HG03442 (cell line): Measurements from ENCODE around the gene GIT2.
A peak's percentile ranks its signal among the peaks of the same experiment; 100 is the strongest.
"Not testable (repeated sequence)": the region's sequence is repeated elsewhere in the genome, so short reads cannot be mapped to it uniquely, and the experiment has no call there.

Source experiments
- ATAC-seq: cut with Tn5 transposase; IDR thresholded peaks from one replicate; pipeline ENCODE4 v1.9.1; 2021; ENCODE audit warnings: mild to moderate bottlenecking, moderate library complexity; ENCODE audit not compliant: unreplicated experiment

The GIT2 gene, protein sequence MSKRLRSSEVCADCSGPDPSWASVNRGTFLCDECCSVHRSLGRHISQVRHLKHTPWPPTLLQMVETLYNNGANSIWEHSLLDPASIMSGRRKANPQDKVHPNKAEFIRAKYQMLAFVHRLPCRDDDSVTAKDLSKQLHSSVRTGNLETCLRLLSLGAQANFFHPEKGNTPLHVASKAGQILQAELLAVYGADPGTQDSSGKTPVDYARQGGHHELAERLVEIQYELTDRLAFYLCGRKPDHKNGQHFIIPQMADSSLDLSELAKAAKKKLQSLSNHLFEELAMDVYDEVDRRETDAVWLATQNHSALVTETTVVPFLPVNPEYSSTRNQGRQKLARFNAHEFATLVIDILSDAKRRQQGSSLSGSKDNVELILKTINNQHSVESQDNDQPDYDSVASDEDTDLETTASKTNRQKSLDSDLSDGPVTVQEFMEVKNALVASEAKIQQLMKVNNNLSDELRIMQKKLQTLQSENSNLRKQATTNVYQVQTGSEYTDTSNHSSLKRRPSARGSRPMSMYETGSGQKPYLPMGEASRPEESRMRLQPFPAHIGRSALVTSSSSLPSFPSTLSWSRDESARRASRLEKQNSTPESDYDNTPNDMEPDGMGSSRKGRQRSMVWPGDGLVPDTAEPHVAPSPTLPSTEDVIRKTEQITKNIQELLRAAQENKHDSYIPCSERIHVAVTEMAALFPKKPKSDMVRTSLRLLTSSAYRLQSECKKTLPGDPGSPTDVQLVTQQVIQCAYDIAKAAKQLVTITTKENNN

DNA sequence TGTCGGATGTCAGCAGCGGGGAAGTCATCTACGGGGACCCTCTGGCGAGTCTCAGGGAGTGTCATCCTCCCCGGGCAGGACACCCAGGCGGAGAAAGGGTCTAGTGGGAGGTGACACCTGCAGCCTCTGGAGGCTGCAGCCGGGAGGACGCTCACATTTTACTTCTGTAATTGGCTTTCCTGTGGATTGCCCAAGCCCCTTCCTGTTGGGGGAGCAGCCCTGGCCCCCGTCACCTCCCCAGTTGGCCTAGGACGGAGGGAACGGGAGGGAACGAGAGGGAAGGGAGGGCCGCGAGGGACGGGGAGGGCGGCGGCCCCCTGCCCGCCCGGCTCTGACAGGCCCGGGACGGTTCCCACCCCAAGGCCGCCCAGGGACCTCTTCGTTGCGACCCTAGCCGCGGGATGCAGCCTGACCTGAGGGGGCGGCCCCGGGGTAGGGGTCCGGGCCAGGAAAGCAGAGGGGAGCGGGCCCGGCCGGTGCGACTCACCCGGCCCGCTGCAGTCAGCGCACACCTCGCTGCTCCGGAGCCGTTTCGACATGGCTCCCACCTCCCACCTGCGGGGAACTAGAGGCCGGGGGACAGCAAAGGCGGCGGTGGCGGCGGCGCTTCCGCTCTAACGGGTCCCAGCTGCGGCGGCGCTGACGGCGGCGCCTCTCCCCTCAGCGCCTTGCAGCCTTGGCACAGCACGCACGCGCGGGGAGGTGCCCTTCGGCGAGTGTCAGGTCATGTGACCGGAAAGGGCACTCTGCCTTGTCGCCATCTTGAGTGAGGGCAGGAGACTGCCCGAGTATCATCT lies at the start of gene GIT2:
Gene GIT2 (minus strand): TSS at position 683 of the 797 bp plus-strand sequence. CDS start 144 bp downstream, at position 539.
- ATAC-seq: peak; percentile 59

DNA sequence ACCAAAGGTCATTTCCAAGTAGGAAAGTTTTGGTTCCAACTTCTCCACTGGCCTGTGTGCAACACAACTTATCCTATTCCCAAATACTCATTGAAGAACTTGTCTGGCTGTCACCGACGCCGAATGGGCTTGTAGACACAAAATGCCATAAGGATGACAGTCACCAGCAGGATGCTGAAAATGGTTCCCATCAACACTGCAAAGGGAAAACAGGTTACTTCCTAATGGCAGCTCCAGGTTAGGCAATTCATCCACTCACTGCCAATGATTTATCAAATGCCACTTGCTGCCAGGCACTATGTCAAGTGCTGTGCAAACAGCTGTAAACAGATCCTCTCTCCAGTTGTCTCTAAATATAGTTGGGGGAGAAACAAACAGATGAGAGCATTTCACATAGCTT lies 46.1 kb upstream of the GIT2 start:
- no peak for ATAC-seq

DNA sequence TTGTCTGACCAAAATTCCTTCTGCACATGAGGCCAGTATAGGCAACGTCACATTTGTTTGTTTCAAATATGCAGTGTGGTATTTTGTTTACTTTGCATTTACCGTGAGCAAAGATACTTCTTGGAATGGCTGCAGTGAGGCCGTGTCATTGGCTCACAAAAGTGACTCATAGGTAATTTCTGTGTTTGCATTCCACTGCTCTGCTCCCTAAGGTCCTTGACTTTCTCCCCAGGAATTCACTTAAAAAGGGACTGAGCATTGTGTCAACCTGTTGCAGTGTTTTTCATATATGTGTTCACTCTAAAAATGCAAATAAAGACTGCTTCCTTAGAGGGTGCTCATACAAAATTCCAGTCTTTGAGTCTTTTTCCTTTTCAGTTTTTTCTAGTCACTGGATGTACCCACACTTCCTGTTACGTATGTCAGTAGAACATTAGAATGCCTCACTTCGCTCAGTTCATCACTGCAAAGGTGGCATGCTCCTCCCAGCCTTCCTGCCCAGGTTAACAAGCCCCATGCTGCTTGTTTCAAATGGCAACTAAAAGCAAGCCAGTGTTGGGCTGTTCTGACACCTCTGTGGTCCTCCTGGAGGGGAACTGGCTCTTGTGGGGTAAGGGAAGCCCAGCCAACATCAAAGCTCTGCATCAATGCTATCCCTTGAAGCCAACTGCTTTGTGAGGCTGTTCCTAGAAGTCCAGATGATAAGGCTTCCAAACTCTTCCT lies 43.1 kb upstream of the GIT2 start:
- no peak for ATAC-seq

DNA sequence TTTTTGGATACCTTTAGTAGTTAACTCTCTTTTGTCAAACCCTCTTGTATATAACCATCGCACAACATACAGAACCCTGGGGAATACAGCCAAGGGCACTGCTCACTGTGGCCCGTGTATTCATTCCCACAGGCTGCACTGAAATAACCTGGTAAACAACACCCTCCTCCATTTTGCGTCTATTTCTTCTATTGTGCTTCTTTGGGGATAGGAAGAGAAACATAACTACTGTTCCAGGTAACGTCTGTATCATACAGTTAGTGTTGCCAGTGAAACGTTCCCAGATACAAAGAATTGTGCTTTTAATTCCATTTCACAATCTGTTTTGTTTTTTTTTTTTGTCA lies 42.5 kb upstream of the GIT2 start:
- no peak for ATAC-seq

DNA sequence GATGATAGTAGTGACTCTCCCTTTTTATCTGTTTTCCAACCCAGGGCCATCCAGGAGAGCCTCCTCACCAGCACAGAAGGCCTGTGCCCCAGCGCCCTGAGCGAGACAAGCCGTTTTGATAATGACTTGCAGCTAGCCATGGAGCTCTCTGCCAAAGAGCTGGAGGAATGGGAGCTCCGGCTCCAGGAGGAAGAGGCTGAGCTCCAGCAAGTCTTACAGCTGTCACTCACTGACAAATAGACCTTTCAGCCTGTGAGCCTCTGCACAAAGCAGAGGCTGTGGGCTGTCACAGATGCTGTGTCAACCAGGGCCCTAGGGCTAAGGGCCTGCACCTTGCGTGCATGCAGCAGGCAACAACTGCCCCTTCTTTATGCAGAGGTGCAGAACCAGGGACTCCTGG lies 41.1 kb upstream of the GIT2 start:
- no peak for ATAC-seq

DNA sequence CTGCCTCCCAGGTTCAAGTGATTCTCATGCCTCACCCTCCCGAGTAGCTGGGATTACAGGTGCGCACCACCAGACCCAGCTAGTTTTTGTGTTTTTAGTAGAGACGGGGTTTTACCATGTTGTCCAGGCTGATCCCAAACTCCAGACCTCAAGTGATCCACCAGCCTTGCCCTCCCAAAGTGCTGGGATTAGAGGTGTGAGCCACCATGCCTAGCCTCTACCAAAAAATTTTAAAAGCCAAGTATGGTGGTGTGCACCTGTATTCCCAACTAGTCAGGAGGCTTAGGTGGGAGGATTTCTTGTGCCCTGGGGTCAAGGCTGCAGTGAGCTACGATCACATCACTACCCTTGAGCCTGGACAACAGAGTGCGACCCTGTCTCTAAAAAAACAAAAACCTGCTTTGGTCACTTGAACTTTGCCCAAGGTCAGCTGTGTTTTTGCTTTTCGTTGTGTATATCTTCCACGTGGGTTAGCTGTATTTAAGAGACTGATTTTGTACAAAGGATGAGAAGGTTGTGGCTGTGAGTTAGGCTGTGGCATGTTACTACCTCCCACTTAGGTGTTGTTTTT lies 39.5 kb upstream of the GIT2 start:
- ATAC-seq: no peak

DNA sequence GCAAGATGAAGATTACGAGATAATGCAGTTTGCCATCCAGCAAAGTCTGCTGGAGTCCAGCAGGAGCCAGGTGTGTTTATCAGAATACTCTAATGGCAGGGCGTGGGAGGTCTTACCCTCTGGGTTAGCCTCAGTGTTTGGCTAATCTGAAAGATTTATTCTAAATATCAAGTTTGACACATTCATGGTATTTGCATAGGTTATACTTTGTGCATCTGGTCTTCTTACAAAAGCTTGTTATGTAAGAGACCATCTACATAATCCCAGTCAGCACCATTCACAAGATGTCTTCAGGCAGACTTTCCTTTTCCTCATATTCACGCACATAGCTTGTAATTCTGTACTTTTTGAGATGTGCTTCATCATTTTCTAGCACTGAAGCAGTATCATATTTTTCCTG lies 37.7 kb upstream of the GIT2 start:
- no peak for ATAC-seq

DNA sequence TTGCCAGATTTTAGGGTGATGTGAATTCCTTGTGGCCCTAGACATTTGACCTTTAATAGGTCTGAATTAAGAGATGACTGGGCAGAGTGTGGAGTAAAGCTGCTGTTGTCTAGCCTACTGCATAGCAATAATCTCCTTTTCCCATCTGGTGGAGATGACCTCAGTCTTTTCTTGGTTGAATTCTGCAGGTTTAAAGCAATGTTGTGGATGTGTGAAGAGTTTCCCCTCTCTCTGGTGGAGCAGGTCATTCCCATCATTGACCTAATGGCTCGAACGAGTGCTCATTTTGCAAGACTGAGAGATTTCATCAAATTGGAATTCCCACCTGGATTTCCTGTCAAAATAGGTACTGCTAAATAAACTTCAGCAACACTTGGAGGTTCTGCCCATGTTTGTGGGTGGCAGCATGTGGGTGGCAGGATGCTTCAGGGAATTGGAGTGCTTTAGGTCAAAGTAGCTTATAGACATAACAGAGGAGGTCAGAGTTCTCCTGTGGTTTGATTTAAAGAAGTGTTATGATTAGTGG lies 33.2 kb upstream of the GIT2 start:
- no peak for ATAC-seq

DNA sequence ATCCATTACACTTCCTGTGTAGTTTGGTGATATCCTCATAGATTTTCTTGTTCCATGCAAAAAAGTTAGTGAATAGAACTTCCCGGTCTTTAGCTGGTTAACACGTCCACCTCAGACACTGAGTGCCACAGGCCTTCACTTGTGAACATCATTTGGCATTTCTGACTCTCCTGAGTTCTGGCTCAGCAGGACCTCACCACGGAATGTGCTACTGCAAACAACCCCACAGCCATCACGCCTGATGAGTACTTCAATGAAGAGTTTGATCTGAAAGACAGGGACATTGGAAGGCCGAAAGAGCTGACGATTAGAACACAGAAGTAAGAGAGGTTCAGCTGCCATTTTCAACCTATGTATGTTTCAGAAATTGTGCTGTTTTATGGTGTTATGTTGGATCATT lies 32.2 kb upstream of the GIT2 start:
- no peak for ATAC-seq

DNA sequence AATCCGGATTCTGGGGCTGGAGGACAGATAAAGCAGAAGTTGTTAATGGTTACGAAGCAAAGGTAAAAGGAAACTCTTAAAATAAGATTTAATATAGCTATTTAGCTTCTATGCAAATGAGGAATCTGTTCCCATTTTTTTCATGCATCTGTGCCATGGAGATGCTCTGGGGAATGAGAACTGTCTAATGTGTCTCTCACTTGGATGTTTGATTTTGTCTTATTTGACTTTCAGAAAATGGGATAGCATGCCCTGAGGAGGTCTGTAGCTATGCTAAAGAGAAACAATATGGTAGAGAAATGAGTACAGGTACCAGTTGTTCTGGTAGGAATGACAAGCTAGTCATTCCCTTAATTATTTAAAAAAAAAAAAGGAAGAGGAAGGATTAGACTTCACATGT lies 27.9 kb upstream of the GIT2 start:
- ATAC-seq: no peak

DNA sequence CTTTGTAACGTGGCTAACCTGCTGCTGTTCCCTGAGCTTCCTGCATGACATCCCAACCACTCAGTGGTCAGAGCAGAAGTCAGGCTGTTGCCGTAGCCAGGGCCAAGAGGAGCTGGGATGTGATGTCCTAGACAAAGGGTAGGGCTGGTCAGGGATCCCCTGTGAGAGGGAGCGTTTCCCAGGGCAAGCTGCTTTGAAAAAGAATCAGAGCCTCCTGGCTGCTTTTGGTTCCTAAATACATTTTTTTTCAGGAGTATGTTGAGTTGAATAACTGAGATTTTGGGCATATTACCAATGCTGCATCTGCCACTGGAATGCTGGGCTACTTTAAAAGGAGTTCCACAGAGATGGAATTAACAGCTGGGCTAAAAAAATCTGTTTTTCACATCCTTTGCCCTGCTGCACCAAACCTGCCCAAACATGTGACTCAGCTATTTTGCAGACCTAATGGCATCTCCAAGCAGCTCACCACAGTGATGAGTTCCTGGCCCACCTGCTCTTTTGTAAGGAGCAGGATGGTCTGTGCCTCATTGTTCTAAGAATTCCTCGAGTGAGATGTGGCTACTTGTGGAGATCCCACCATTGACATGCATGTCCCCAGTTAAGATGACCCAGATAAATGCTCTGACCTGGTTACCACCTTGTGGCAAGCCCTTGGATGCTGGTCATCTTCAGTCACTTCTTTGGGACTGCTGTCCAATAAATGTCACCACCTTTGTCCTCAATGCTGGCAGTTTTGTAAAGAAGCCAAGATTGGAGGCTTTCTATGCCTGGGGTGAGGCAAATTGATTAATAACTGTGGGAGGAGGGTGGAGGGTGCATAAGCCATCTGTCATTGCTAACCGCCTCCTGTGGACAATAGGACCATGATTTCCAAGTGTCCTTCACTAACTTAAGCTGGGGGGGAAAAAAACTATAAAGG lies 27.2 kb upstream of the GIT2 start:
- no peak for ATAC-seq

DNA sequence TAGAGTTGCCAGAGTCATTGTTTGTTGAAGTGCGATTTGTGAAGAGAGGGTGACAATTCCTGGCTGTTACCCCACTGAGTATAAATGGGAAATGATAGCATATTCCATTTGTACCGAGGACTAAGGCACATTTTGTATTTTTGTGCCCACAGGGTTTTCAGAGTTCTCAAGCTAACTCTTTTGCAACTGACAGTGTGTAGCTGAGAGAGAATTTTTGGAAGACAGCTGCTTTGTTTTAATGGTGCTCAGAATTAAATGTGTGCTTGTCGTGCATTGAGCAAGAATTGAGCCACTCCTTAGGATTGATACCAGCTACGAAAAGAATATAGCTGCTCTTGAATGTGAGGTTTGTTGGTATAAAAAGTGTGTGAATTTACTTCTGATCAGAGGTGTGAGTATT lies 24.8 kb upstream of the GIT2 start:
- ATAC-seq: no peak

DNA sequence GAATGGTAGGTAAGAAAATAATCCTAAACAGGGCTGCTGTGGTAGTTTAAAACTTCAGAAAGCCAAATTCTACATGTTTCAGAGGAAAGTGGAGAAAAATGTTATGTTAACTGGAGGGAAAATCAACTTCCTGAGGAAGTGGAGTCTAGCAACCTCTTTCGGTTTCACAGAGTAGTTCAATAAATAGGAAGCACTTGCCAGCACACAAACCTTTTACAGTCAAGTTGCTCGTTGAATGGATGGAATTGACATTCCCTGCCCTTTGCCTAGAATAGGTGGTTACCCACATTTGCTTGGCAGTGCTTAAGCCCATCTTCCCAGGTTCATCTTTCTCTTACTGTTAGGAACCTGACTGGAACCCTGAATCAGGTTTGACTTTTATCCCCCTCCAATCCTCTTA lies 19.0 kb upstream of the GIT2 start:
- no peak for ATAC-seq

DNA sequence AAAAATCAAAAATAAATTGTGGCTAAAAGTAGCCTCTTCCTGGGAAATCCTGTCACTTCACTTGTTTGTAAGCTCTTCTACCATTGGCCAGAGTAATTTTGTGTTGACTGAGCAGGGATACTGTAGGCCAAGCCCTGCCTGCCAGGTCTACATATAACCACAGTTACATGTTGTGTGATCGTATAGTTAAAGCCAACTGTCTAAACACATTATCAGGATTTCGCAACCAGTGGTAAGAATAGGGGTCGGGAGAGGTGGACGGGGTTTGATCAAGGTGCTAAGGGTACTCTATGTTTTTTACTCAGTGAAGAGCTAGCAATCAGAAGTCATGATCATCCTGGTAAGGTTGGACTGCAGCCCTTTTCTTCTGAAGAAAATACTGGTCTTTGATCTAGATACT lies 16.5 kb upstream of the GIT2 start:
- ATAC-seq: no peak

DNA sequence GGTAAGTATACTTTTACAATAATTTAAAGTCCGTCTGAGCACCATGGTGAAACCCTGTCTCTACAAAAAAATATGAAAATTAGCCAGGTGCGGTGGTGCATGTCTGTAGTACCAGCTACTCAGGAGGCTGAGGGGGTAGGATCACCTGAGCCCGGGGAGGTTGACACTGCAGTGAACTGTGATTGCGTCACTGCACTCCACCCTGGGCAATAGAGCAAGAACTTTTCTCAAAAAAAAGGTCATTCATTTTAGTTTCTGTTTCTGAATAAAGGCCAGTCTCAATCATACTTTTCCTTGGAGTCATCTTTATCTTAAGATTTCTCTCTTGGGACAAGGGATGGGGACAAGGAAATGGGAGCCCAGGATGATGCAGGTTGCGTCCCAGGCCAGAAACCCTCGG lies 16.0 kb upstream of the GIT2 start:
- no peak for ATAC-seq

DNA sequence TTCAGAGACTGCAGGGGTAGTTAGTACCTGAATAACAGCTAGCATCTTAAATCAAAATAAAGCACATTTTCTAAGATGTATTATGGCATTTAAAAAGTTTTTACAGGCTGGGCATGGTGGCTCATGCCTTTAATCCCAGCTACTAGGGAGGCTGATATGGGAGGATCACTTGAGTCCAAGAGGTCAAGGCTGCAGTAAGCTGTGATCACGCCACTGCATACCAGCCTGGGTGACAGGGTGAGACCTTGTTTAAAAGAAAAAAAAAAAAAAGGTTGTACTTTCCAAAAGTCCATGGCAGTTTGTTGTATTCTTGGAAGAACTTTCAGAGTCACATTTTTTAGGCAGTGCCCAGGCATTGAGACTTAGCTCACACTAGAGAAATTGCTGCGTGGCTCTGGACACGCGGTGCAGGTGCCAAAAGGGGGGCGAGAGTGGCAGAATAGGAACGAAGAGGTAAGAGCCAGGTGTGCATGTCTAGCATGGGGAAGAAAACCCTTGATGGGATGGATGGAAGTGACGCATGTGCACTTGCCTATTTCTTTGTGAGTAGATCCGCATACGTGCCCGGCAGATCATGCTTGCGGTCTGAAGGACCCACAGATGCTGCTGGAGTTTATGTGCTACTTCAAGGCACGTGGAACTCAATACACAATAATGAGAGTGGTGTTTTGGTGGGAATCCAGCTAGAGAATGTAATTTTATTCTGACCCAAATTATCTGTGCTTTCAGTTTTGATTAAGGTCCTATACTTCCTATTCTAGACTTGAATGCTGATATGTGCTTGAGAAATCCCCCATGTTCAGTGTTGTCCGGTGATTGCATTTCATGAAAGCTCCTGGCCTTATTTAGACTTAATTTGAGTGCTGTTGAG lies 14.9 kb upstream of the GIT2 start:
- ATAC-seq: peak; percentile 34

DNA sequence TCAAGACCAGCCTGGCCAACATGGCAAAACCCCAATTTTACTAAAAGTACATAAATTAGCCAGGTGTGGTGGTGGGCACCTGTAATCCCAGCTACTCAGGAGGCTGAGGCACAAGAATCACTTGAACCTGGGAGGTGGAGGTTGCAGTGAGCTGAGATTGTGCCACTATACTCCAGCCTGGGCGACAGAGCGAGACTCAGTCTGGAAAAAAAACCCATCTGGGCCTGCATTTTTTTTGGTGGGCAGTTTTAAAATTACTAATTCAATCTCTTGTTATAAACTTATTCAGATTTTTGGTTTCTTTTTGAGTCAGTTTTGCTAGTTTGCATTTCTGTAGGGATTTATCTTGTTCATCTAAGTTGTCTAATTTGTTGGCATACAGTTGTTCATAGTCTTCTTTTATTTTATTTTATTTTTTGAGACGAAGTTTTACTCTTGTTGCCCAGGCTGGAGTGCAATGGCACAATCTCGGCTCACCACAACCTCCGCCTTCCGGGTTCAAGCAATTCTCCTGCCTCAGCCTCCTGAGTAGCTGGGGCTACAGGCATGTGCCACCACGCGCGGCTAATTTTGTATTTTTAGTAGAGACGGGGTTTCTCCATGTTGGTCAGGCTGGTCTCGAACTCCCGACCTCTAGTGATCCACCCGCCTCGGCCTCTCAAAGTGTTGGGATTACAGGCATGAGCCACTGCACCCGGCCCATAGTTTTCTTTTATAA lies 12.7 kb upstream of the GIT2 start:
- ATAC-seq: not testable (repeated sequence)

DNA sequence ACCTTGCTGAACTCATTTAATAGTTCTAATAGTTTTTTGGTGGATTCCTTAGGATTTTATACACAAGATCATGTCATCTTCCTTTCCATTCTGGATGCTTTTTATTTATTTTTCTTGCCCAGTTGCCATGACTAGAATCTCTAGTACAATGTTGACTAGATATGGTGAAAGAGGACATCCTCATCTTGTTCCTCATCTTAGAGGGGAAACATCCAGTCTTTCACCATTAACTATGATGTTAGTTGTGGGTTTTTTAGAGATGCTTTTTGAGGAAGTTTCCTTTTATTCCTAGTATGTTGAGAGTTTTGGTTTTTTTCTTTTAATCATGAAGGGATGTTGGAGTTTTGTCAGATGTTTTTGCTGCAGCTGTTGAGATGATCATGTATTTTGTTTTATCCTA lies 11.7 kb upstream of the GIT2 start:
- no peak for ATAC-seq
